Activated CD8-positive, alpha-beta memory T cell treated with anti-CD3 and anti-CD28 coated beads for 1 hour (primary cell): ENCODE data around the gene PACRG.
"Not testable (repeated sequence)": the region's sequence is repeated elsewhere in the genome, so short reads cannot be mapped to it uniquely, and the experiment has no call there.

ENCODE experiments used
- DNase-seq, 2 donors: peaks; one replicate each; pipeline ENCODE4 v3.0.0-alpha.2; 2020; ENCODE audit warnings: low read depth in 1 of 2; ENCODE audit errors: extremely low read depth in 1 of 2

The PACRG gene

GRCh38 chr6:162727322-162728182 lies at the start of gene PACRG, which contains the start of gene PRKN:
PACRG (plus strand) TSS chr6:162727974.
PRKN (minus strand) TSS chr6:162727766.
- peak; percentile 92 to 97 for DNase-seq

- not testable (repeated sequence) for DNase-seq
Observed at GRCh38 chr6:162678896-162679295, 48.9 kb upstream of the PACRG start.

GRCh38 chr6:162679681-162680080 lies 48.1 kb upstream of the PACRG start:
- no peak for DNase-seq

GRCh38 chr6:162680367-162680766 lies 47.4 kb upstream of the PACRG start:
- no peak for DNase-seq

GRCh38 chr6:162680871-162681270 lies 46.9 kb upstream of the PACRG start:
- DNase-seq, result no peak

DNA sequence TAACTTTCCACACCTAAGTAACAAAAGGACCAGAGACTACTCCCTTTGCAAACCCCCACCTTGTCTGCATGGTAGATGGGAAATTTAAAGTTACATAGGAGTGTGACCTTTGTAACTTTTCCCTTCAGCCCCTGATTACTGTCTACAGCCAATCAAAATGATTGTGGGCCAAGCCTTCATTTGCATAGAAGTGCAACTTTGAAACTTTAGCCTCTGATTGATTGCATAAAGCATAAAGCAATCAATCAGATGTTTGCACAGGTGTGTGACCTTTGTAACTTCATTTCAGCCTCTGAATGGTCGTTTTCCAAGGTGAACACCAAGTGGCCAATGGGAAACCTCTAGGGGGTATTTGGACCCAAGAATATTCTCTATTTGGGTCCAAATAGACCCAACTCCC lies 46.3 kb upstream of the PACRG start:
- no peak for DNase-seq

GRCh38 chr6:162683135-162683534 lies 44.6 kb upstream of the PACRG start:
- no peak for DNase-seq

GRCh38 chr6:162684052-162684451 lies 43.7 kb upstream of the PACRG start:
- no peak for DNase-seq

- DNase-seq, result no peak
Observed at GRCh38 chr6:162684961-162685360, 42.8 kb upstream of the PACRG start.

DNA sequence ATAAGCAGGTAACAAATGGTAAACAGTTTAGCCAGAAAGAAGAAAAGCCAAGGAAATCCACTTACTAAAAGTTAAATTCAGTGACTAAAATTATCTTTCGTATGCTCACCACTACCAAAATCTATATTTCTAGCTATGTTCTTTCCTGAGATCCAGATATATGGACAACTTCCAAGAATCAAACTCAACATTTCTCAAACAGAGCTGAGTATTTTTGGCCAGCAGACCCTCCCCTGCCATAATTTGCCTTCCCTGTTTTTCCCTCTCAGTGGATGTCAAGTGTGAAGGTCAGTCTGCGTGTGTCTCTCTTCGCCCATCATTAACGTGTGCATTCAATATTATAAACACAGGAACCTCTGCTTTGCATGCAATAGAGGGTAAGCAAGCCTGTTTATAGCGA lies 42.2 kb upstream of the PACRG start:
- DNase-seq, result no peak

- no peak for DNase-seq
Observed at GRCh38 chr6:162688751-162689345, 38.9 kb upstream of the PACRG start.

DNA sequence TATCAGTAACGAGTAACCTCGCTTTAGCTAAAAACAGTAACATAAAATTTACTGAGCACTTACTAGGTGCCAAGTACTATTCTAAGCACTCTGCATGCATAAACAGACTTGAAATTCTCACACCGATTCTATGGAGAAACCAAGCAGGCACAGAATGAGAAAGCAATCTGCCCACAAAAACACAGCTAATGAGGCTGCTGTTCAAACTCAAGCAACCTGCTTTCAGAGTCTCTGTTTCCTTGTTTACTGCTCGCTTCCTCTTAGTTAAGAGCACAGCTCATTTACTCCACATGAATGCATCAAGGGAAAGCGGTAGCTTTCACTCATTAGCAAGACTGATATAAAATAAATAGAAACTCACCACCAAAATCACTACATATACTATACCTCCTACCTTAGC lies 37.6 kb upstream of the PACRG start:
- DNase-seq, result no peak

DNA sequence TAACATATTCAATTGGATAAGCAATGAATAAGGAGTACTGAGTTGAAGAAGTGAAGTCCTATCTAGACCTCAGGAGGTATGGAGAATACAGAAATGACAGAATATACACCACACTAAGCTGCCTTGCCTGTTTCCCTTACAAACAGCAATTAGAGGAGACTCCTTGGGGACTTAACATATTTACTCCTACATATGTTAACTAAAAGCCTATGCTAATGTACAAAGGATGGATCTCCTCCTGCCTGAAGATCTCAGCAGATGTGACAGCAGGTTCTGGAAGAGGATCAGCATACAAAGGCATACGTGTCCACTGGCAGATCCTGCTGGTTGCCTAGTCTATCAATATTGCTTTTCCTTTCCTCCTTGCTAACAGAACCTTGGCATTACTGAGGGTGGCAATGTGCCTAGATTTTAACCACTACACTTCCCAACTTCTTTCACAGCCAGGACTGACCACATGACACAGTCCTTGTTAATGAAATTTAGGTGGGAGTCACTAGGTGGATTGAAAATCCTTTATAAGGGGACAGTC lies 29.8 kb upstream of the PACRG start:
- DNase-seq, result no peak

DNA sequence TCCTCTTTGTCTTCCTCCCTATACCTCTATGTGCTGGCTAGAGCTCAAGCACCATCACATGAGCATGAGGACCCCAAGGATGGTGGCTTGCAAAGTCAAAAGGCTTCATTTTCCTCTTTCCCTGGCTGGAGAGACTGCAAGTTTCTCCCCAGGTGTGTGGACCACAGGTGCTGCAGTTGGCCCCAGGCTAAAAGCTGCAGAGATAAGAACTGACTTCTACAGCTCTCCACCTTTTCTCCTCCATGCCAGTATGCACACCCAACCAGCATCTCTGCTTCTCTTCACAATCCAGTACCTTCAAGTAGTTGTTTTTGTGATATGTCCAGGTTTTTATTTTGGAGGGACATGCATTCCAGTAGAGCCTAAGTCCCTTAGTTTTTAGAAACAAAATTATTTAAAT lies 29.3 kb upstream of the PACRG start:
- no peak for DNase-seq

DNA sequence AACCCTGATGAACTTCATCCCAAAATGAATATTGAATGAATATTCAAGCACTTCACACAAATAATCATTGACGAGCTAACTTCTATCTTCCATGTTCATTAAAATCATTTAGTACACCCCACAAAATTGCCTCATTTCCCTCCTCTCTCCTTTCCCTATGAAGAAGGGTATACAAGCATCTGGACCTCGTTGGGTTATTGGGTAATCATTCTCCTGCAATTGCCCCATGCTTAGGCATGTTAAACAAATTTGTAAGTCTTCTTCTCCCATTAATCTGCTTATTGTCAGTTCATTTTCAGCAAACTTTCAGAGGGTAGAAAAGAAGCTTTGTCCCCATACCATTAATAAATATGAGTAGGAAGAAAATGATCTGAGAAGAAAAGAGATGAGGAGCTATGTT lies 27.8 kb upstream of the PACRG start:
- DNase-seq, result no peak

DNA sequence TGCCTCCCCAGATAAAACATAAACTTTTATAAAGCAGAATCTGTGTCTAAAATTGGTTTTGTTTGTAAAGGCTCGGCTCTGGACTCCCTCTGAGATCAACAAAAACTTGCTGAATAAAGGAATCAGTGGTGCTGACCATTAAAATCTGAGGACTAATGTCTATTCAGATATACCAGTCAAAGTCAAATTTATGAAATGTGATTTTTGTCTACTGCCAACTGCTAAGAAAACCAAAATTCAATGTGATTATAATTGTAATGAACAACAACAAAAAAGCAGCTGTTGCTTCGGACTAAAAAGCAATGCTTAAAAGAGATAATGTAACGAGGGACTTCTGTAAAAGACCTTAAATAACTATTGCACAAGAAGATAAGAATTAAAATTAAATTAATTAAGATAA lies 26.8 kb upstream of the PACRG start:
- DNase-seq, result no peak

DNA sequence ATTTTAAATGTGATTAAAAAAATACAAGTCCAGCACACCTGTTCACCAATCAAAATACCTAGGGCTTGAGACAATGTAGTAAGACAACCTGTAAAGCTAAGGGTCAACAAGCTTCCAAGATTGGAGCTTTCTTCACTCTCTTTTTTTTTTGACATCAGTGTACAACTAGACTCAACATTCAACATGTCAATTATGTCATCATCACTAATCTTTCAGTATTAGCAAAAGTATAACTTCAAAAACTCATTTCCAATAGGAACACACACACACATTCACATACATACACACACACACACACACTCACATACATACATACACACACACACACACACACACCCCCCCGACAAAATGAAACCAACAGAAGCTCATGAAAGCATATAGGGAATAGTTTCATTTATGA lies 26.2 kb upstream of the PACRG start:
- no peak for DNase-seq

GRCh38 chr6:162702446-162702845 lies 25.3 kb upstream of the PACRG start:
- no peak for DNase-seq

- DNase-seq, result no peak
Observed at GRCh38 chr6:162704001-162704400, 23.8 kb upstream of the PACRG start.

DNA sequence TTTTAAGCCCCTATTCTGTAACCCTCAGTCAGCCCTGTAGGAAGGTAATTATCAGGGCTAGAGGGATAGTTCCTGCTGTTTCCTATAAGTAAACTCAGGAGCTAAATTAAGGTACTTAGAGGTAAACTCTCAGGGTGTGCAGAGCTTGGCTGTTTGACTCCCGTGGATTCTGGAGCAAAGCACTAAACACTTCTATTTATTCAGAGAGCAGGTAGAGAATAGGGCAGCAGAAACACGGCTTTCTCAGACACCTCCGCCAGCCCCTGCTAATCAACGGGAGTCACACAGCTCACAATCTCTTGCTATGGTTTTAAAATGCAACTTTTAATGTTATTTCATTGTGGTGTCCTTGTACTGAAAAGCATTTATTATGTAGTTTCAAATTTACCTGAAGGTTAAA lies 22.0 kb upstream of the PACRG start:
- no peak for DNase-seq

GRCh38 chr6:162706232-162706631 lies 21.5 kb upstream of the PACRG start:
- DNase-seq, result no peak

- DNase-seq, result no peak
Observed at GRCh38 chr6:162708971-162709370, 18.8 kb upstream of the PACRG start.
